Measurements from ENCODE around the gene SLC29A4. TPM values are rescaled to one million over a fixed set of nuclear protein-coding genes. Genes with fewer than 3 reads are reported as not detected.

The SLC29A4 gene
- total RNA-seq, 1 donor from 2014 or later = 7.9 TPM

GRCh38 chr7:5343884-5344283, 61.1 kb downstream of the SLC29A4 start:
- no peak for DNase-seq (ENCODE audit: extremely low spot score, unreplicated experiment)
- H3K27ac Mint-ChIP-seq (ENCODE audit: unreplicated experiment) = no peak overlapping the region
- H3K36me3 Mint-ChIP-seq (ENCODE audit: unreplicated experiment) = peaks cover 59% of the 10 kb centered on the region
- TF ChIP-seq CTCF (IDR thresholded peaks at IDR 0.05) = no peak
- H3K4me1 Mint-ChIP-seq (ENCODE audit: unreplicated experiment) = no peaks in the 10 kb centered on the region
- H3K9me3 Mint-ChIP-seq (ENCODE audit: unreplicated experiment) = peaks cover 7% of the 10 kb centered on the region
- no peak overlapping the region for H3K4me3 Mint-ChIP-seq (ENCODE audit: unreplicated experiment)
- H3K27me3 Mint-ChIP-seq (ENCODE audit: unreplicated experiment) = no peaks in the 10 kb centered on the region

- H3K27ac Mint-ChIP-seq (ENCODE audit: unreplicated experiment) = no peak overlapping the region
- H3K9me3 Mint-ChIP-seq (ENCODE audit: unreplicated experiment) = peaks cover 7% of the 10 kb centered on the region
- DNase-seq (ENCODE audit: extremely low spot score, unreplicated experiment) = no peak
- no peaks in the 10 kb centered on the region for H3K4me1 Mint-ChIP-seq (ENCODE audit: unreplicated experiment)
- no peak overlapping the region for H3K4me3 Mint-ChIP-seq (ENCODE audit: unreplicated experiment)
- no peak for TF ChIP-seq CTCF (IDR thresholded peaks at IDR 0.05)
- H3K36me3 Mint-ChIP-seq (ENCODE audit: unreplicated experiment) = peaks cover 59% of the 10 kb centered on the region
- no peaks in the 10 kb centered on the region for H3K27me3 Mint-ChIP-seq (ENCODE audit: unreplicated experiment)
Observed at GRCh38 chr7:5344342-5344741, 61.6 kb downstream of the SLC29A4 start.

- Mint-ChIP-seq H3K9me3 (ENCODE audit: unreplicated experiment) (peaks cover 7% of the 10 kb centered on the region), H3K4me1 (ENCODE audit: unreplicated experiment) (no peaks in the 10 kb centered on the region), H3K4me3 (ENCODE audit: unreplicated experiment) (no peak overlapping the region), H3K36me3 (ENCODE audit: unreplicated experiment) (peaks cover 55% of the 10 kb centered on the region), H3K27ac (ENCODE audit: unreplicated experiment) (no peak overlapping the region), H3K27me3 (ENCODE audit: unreplicated experiment) (no peaks in the 10 kb centered on the region)
- no peak for TF ChIP-seq CTCF (IDR thresholded peaks at IDR 0.05)
- DNase-seq (ENCODE audit: extremely low spot score, unreplicated experiment) = no peak
Observed at GRCh38 chr7:5345171-5345570, 62.4 kb downstream of the SLC29A4 start.

GRCh38 chr7:5345671-5346070, 62.9 kb downstream of the SLC29A4 start:
- Mint-ChIP-seq H3K27me3 (ENCODE audit: unreplicated experiment) (no peaks in the 10 kb centered on the region), H3K36me3 (ENCODE audit: unreplicated experiment) (peaks cover 53% of the 10 kb centered on the region), H3K4me3 (ENCODE audit: unreplicated experiment) (no peak overlapping the region), H3K4me1 (ENCODE audit: unreplicated experiment) (no peaks in the 10 kb centered on the region), H3K27ac (ENCODE audit: unreplicated experiment) (no peak overlapping the region), H3K9me3 (ENCODE audit: unreplicated experiment) (peaks cover 7% of the 10 kb centered on the region)
- TF ChIP-seq CTCF (IDR thresholded peaks at IDR 0.05) = no peak
- DNase-seq (ENCODE audit: extremely low spot score, unreplicated experiment) = no peak

GRCh38 chr7:5348134-5349004, 65.6 kb downstream of the SLC29A4 start:
- peaks cover 7% of the 10 kb centered on the region for H3K9me3 Mint-ChIP-seq (ENCODE audit: unreplicated experiment)
- DNase-seq (ENCODE audit: extremely low spot score, unreplicated experiment) = no peak
- no peaks in the 10 kb centered on the region for H3K27me3 Mint-ChIP-seq (ENCODE audit: unreplicated experiment)
- no peaks in the 10 kb centered on the region for H3K4me1 Mint-ChIP-seq (ENCODE audit: unreplicated experiment)
- H3K27ac Mint-ChIP-seq (ENCODE audit: unreplicated experiment) = no peak overlapping the region
- H3K4me3 Mint-ChIP-seq (ENCODE audit: unreplicated experiment) = no peak overlapping the region
- no peak for TF ChIP-seq CTCF (IDR thresholded peaks at IDR 0.05)
- H3K36me3 Mint-ChIP-seq (ENCODE audit: unreplicated experiment) = peaks cover 48% of the 10 kb centered on the region
